ENCODE measurements around the gene HSPA12A.

HSPA12A gene

GRCh38 chr10:116742367-116743265, at the start of gene HSPA12A:
HSPA12A (minus strand) TSS chr10:116742566; CDS start chr10:116742469, 97 bp downstream.
- peak; percentile 32 to 37 for DNase-seq

GRCh38 chr10:116791241-116791640, 48.9 kb upstream of the HSPA12A start:
- DNase-seq = no peak

- peak; percentile 61 to 64 for DNase-seq
Observed at GRCh38 chr10:116787893-116788665, 45.7 kb upstream of the HSPA12A start.

- DNase-seq = no peak
Observed at GRCh38 chr10:116787053-116787659, 44.8 kb upstream of the HSPA12A start.

GRCh38 chr10:116785867-116786266, 43.5 kb upstream of the HSPA12A start:
- no peak for DNase-seq

GRCh38 chr10:116785282-116785681, 42.9 kb upstream of the HSPA12A start:
- DNase-seq = no peak

- no peak for DNase-seq
Observed at GRCh38 chr10:116784651-116785050, 42.3 kb upstream of the HSPA12A start.

GRCh38 chr10:116784035-116784434, 41.7 kb upstream of the HSPA12A start:
- DNase-seq = no peak

- no peak for DNase-seq
Observed at GRCh38 chr10:116783011-116783655, 40.8 kb upstream of the HSPA12A start.

- no peak for DNase-seq
Observed at GRCh38 chr10:116781370-116781884, 39.1 kb upstream of the HSPA12A start.

GRCh38 chr10:116780691-116781205, 38.4 kb upstream of the HSPA12A start:
- no peak for DNase-seq

- no peak for DNase-seq
Observed at GRCh38 chr10:116779076-116779687, 36.8 kb upstream of the HSPA12A start.

GRCh38 chr10:116777006-116777405, 34.6 kb upstream of the HSPA12A start:
- DNase-seq = no peak

GRCh38 chr10:116775488-116776400, 33.4 kb upstream of the HSPA12A start:
- DNase-seq = no peak

GRCh38 chr10:116774728-116775151, 32.4 kb upstream of the HSPA12A start:
- peak; percentile 27 to 59 for DNase-seq

- DNase-seq = no peak
Observed at GRCh38 chr10:116772909-116773705, 30.7 kb upstream of the HSPA12A start.

- no peak for DNase-seq
Observed at GRCh38 chr10:116771959-116772585, 29.7 kb upstream of the HSPA12A start.

- DNase-seq = no peak
Observed at GRCh38 chr10:116771101-116771958, 29.0 kb upstream of the HSPA12A start.

All from NCI-H2081 (cell line).